Ovary (tissue), 3 donors: ENCODE results near the gene OR4A47.
"Not testable (repeated sequence)": the region's sequence is repeated elsewhere in the genome, so short reads cannot be mapped to it uniquely, and the experiment has no call there.

Source experiments
- EP300 ChIP-seq: sonication (generic); formaldehyde crosslinking; IDR thresholded peaks from one replicate; pipeline ENCODE4 v1.6.1; 2017; ENCODE audit warnings: antibody characterized with exemption
- POLR2A ChIP-seq: fragments of 450-650 bp; IDR thresholded peaks from one replicate; pipeline ENCODE4 v1.6.1; 2017; ENCODE audit warnings: antibody characterized with exemption, mild to moderate bottlenecking, moderate library complexity
- TF ChIP-seq, protein P1 (sequence below), 3 donors: fragments of 450-650 bp in 2 of 3; fragments of 200-600 bp in 1 of 3; IDR thresholded peaks; one replicate each; pipeline versions ENCODE4 v1.5.1 to v1.8.0; 2016 to 2022; ENCODE audit warnings: antibody characterized with exemption in 3 of 3, mild to moderate bottlenecking in 1 of 3
- donor health status: DM: no; HTN: no; CAD: no.

DNA sequence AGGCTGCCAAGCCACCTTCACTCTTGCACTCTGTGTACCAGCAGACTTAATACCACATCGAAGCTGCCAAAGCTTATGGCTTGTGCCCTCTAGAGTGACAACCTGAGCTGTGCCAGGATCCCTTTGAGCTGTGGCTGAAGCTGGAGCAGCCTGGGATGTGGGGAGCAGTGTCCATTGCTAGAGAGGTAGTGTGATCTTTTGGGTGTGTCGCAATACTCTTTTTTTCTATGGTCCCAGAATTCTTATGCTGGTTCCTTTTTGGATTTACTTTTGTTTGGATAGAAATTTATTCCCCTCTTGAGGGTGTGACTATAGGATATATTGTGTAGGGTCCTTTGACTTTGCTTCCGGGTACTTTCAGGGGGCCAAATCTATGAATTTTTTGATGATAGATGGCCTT lies 32.7 kb upstream of the OR4A47 start:
- TF ChIP-seq, protein P1, sequence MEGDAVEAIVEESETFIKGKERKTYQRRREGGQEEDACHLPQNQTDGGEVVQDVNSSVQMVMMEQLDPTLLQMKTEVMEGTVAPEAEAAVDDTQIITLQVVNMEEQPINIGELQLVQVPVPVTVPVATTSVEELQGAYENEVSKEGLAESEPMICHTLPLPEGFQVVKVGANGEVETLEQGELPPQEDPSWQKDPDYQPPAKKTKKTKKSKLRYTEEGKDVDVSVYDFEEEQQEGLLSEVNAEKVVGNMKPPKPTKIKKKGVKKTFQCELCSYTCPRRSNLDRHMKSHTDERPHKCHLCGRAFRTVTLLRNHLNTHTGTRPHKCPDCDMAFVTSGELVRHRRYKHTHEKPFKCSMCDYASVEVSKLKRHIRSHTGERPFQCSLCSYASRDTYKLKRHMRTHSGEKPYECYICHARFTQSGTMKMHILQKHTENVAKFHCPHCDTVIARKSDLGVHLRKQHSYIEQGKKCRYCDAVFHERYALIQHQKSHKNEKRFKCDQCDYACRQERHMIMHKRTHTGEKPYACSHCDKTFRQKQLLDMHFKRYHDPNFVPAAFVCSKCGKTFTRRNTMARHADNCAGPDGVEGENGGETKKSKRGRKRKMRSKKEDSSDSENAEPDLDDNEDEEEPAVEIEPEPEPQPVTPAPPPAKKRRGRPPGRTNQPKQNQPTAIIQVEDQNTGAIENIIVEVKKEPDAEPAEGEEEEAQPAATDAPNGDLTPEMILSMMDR (IDR thresholded peaks at IDR 0.05): not testable (repeated sequence)
- not testable (repeated sequence) for TF ChIP-seq EP300, POLR2A
